Measurements from ENCODE around the gene UBR1. TPM values are rescaled to one million over a fixed set of nuclear protein-coding genes. Genes with fewer than 3 reads are reported as not detected.

Gene UBR1
- total RNA-seq, 1 experiment from 2014 or later, result 18.9 TPM

GRCh38 chr15:43106486-43106829 lies 620 bp upstream of the UBR1 start:
- H3K9me3 Mint-ChIP-seq, result no peaks in the 10 kb centered on the region
- peaks cover 10% of the 10 kb centered on the region for H3K27me3 Mint-ChIP-seq (ENCODE audit: low read depth)
- peak overlapping the region; percentile 90 for H3K27ac Mint-ChIP-seq
- ChIA-PET POLR2A (no interaction called here), CTCF (interaction anchor here (0.9 kb wide), 1 partner anchor 119 kb away, joined by 3 read pairs; no protein-coding TSS in a partner anchor)
- TF ChIP-seq CDX4 (CRISPR knock-in tag; IDR thresholded peaks at IDR 0.05; ENCODE audit: borderline replicate concordance), result no peak
- TF ChIP-seq OVOL2 (CRISPR knock-in tag; IDR thresholded peaks at IDR 0.05; ENCODE audit: borderline replicate concordance), result no peak
- TF ChIP-seq MYBL2 (CRISPR knock-in tag; IDR thresholded peaks at IDR 0.05), result no peak
- DNase-seq (ENCODE audit: low spot score) (no peak), ATAC-seq (no peak)
- peaks cover 8% of the 10 kb centered on the region; the same call in 1 of the 2 replicates for H3K36me3 Mint-ChIP-seq
- H3K4me3 Mint-ChIP-seq, result peak overlapping the region; percentile 97
- H3K4me1 Mint-ChIP-seq, result peaks cover 11% of the 10 kb centered on the region

- DNase-seq (ENCODE audit: low spot score) (no peak), ATAC-seq (peak; percentile 35)
Measured at GRCh38 chr15:43105077-43105736, 631 bp downstream of the UBR1 start.

More at GRCh38 chr15:43105077-43105736, 631 bp downstream of the UBR1 start:
- Mint-ChIP-seq H3K9me3 (no peaks in the 10 kb centered on the region), H3K27me3 (ENCODE audit: low read depth) (peaks cover 10% of the 10 kb centered on the region), H3K4me3 (peak overlapping the region; percentile 97), H3K36me3 (peaks cover 20% of the 10 kb centered on the region), H3K27ac (peak overlapping the region; percentile 90), H3K4me1 (peaks cover 11% of the 10 kb centered on the region)
- POLR2A ChIA-PET, result interaction anchor here (0.6 kb wide), 1 partner anchor 130 kb away, joined by 4 read pairs; no protein-coding TSS in a partner anchor
- CTCF ChIA-PET, result interaction anchor here (1.5 kb wide), 1 partner anchor 99 kb away, joined by 3 read pairs; no protein-coding TSS in a partner anchor
- TF ChIP-seq GABPB1 (CRISPR knock-in tag; IDR thresholded peaks at IDR 0.05) (no peak), ZNF317 (CRISPR knock-in tag; IDR thresholded peaks at IDR 0.05; ENCODE audit: borderline replicate concordance, low read depth) (no peak), SMAD3 (CRISPR knock-in tag; IDR thresholded peaks at IDR 0.05; ENCODE audit: borderline replicate concordance) (no peak), CBFB (CRISPR knock-in tag; IDR thresholded peaks at IDR 0.05; ENCODE audit: low read depth) (no peak), NR1H2 (CRISPR knock-in tag; IDR thresholded peaks at IDR 0.05) (no peak), MXD4 (CRISPR knock-in tag; IDR thresholded peaks at IDR 0.05; ENCODE audit: borderline replicate concordance) (no peak), ATF2 (CRISPR knock-in tag; IDR thresholded peaks at IDR 0.05; ENCODE audit: borderline replicate concordance, low read depth) (no peak), AFF4 (CRISPR knock-in tag; IDR thresholded peaks at IDR 0.05; ENCODE audit: borderline replicate concordance) (no peak), ATF3 (CRISPR knock-in tag; conservative IDR thresholded peaks at IDR 0.05) (no peak)
